ENCODE measurements around the gene ELMO1. TPM values are rescaled to one million over a fixed set of nuclear protein-coding genes. Genes with fewer than 3 reads are reported as not detected.

Gene ELMO1
- polyA plus RNA-seq, 1 experiment = not detected

DNA sequence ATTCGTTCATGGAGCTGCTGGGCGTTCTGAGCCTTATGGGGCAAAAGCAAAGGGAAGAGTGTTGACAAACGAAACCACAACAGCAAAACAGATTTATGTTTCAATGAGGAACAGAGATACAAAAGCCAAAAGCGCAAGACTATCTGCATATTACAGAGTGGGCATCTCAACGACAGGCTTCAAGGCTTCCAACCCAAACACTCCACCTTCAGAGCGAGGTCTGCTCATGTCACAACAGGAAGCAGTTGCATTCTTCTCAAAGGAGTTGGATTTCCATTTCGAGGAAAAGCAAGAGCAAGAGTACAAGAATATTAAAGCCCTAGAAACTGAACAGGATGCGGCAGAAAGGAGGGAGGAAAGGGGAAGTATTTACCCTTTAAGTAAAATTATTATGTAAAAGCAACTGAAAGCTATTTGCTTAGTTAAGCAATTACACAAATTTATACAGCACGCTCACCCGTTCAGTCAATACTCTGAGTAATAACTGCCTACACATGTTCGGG, 189.3 kb downstream of the ELMO1 start:
- CTCF ChIA-PET = no interaction called here
- no peak for DNase-seq (ENCODE audit: low read depth)
- POLR2A ChIA-PET = no interaction called here
- Histone ChIP-seq H3K27me3 (ENCODE audit: control insufficient read depth, insufficient read depth, low read length) (no peaks in the 10 kb centered on the region), H3K4me3 (ENCODE audit: low read depth, low read length) (no peak overlapping the region), H3K36me3 (ENCODE audit: control insufficient read depth, insufficient read depth, low read length) (no peaks in the 10 kb centered on the region)
- TF ChIP-seq CTCF (IDR thresholded peaks at IDR 0.05; ENCODE audit: insufficient read depth, low read depth, low read length) = no peak

DNA sequence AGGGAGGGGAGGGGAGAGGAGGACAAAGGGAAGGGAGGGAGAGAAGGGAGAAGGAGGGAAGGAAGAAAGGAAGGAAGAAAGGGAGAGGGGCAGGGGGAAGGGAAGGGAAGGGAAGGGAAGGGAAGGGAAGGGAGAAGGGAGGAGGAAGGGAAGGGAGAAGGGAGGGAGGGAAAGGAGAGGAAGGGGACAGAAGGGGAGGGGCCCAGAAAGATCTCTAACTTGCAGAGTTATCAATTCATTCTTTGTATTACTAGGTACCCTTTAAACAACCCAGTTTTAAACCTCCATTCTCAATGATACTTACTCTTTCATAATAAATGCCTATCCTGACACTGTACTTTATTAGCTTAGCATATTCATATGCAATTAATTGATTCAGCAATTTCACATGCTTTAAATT, 192.0 kb downstream of the ELMO1 start:
- POLR2A ChIA-PET = no interaction called here
- no peaks in the 10 kb centered on the region for H3K27me3 ChIP-seq (ENCODE audit: control insufficient read depth, insufficient read depth, low read length)
- no peak overlapping the region for H3K4me3 ChIP-seq (ENCODE audit: low read depth, low read length)
- no peak for TF ChIP-seq CTCF (IDR thresholded peaks at IDR 0.05; ENCODE audit: insufficient read depth, low read depth, low read length)
- no peak for DNase-seq (ENCODE audit: low read depth)
- no peaks in the 10 kb centered on the region for H3K36me3 ChIP-seq (ENCODE audit: control insufficient read depth, insufficient read depth, low read length)
- CTCF ChIA-PET = no interaction called here

- Histone ChIP-seq H3K27me3 (ENCODE audit: control insufficient read depth, insufficient read depth, low read length) (no peaks in the 10 kb centered on the region), H3K4me3 (ENCODE audit: low read depth, low read length) (no peak overlapping the region), H3K36me3 (ENCODE audit: control insufficient read depth, insufficient read depth, low read length) (no peaks in the 10 kb centered on the region)
- ChIA-PET POLR2A (no interaction called here), CTCF (interaction anchor here (0.6 kb wide), 1 partner anchor 237 kb away, joined by 3 read pairs; no protein-coding TSS in a partner anchor)
- no peak for TF ChIP-seq CTCF (IDR thresholded peaks at IDR 0.05; ENCODE audit: insufficient read depth, low read depth, low read length)
- DNase-seq (ENCODE audit: low read depth) = no peak
These were observed 193.2 kb downstream of the ELMO1 start for GRCh38 chr7:37255327-37255944.

DNA sequence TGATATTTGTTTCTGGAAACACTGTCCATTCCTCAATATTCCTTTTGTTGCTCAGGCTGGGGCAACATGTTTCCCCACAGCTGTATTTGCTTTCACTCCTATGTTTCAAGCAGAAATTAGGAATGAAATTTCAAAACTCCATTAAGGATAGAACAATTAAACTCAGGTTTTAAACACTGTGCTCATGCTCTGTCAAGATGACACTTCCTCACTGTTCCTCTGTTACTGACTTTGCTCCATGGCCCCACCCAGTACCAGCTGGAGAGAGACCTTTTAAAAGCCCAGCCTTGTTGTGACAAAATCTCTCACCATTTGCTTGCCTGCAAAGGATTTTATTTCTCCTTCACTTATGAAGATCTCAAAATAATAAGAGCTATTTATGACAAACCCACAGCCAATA, 197.4 kb downstream of the ELMO1 start:
- ChIA-PET POLR2A (no interaction called here), CTCF (interaction anchor here (1.3 kb wide), 1 partner anchor 53 kb away, joined by 3 read pairs; no protein-coding TSS in a partner anchor)
- TF ChIP-seq CTCF (IDR thresholded peaks at IDR 0.05; ENCODE audit: insufficient read depth, low read depth, low read length) = no peak
- Histone ChIP-seq H3K4me3 (ENCODE audit: low read depth, low read length) (no peak overlapping the region), H3K36me3 (ENCODE audit: control insufficient read depth, insufficient read depth, low read length) (no peaks in the 10 kb centered on the region), H3K27me3 (ENCODE audit: control insufficient read depth, insufficient read depth, low read length) (no peaks in the 10 kb centered on the region)
- DNase-seq (ENCODE audit: low read depth) = no peak

DNA sequence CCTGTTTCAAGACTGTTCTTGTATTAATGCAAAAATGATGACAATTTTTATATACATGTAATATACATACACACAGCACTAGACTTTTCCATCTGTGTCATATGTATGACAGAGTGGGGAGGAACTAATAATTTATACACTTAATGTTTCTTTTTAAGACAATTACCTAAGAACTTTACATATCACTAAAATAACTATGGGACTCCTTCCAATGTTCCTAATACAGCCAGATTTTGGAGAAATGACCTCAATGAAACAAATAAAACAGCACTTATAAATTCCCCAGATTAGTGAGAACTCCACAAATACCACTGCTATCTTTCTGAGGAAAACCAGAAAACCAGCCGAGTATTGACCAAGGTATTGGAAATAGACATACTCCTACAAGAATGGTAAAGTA, 199.4 kb downstream of the ELMO1 start:
- DNase-seq (ENCODE audit: low read depth) = no peak
- Histone ChIP-seq H3K4me3 (ENCODE audit: low read depth, low read length) (no peak overlapping the region), H3K36me3 (ENCODE audit: control insufficient read depth, insufficient read depth, low read length) (no peaks in the 10 kb centered on the region), H3K27me3 (ENCODE audit: control insufficient read depth, insufficient read depth, low read length) (no peaks in the 10 kb centered on the region)
- CTCF ChIA-PET = no interaction called here
- POLR2A ChIA-PET = no interaction called here
- no peak for TF ChIP-seq CTCF (IDR thresholded peaks at IDR 0.05; ENCODE audit: insufficient read depth, low read depth, low read length)

All from BJ (cell line).